ENCODE data around the gene NMT1. TPM values are rescaled to one million over a fixed set of nuclear protein-coding genes. Genes with fewer than 3 reads are reported as not detected.

NMT1 gene
- total RNA-seq, 4 donors from 2014 or later, result 60.7 to 127 (median 71.5) TPM

- no peaks in the 10 kb centered on the region for H3K27me3 ChIP-seq
- intact Hi-C loops (cut with DNase I; ENCODE audit: low total_unique reads), result loop anchor here (2.0 to 5.0 kb wide), 3 partner anchors 36 to 177 kb away; partner anchors contain the start of genes DCAKD and NMT1
- H3K27ac ChIP-seq, result peak overlapping the region; percentile 18 to 97 (median 80)
- in situ Hi-C loops (cut with MboI; ENCODE audit: low sequenced_read_pairs in 4 of 4), result loop anchor here in 1 of 4 donors (5.0 kb wide), 1 partner anchor 181 kb away; the partner anchor contains the start of gene GFAP
- ATAC-seq (no peak), DNase-seq (no peak)
- H3K4me3 ChIP-seq, result no peak overlapping the region
- H3K36me3 ChIP-seq, result peaks cover 0 to 81% of the 10 kb centered on the region in 2 donors
- H3K9me3 ChIP-seq, result no peaks in the 10 kb centered on the region
- H3K4me1 ChIP-seq, result peaks cover 41 to 60% of the 10 kb centered on the region in 2 donors
- TF ChIP-seq CTCF (IDR thresholded peaks at IDR 0.05 in 4 of 5, conservative IDR thresholded peaks at IDR 0.05 in 1 of 5), result no peak
These were observed 37.2 kb downstream of the NMT1 start for GRCh38 chr17:45098081-45098868.

GRCh38 chr17:45098869-45099616 lies 37.9 kb downstream of the NMT1 start:
- Histone ChIP-seq H3K27ac (peak overlapping the region; percentile 18 to 97 (median 80)), H3K4me3 (no peak overlapping the region), H3K27me3 (no peaks in the 10 kb centered on the region), H3K9me3 (no peaks in the 10 kb centered on the region), H3K36me3 (peaks cover 0 to 85% of the 10 kb centered on the region in 2 donors), H3K4me1 (peaks cover 41 to 60% of the 10 kb centered on the region in 2 donors)
- ATAC-seq (peak; percentile 79 to 83), DNase-seq (peak; percentile 80 to 89)
- in situ Hi-C loops (cut with MboI; ENCODE audit: low sequenced_read_pairs in 4 of 4), result loop anchor here in 1 of 4 donors (5.0 kb wide), 1 partner anchor 182 kb away; the partner anchor contains the start of gene GFAP
- intact Hi-C loops (cut with DNase I; ENCODE audit: low total_unique reads), result loop anchor here (1.0 to 5.0 kb wide), 4 partner anchors 37 to 178 kb away; partner anchors contain the start of genes DCAKD and NMT1
- TF ChIP-seq POLR2A (IDR thresholded peaks at IDR 0.05), result no peak
- TF ChIP-seq CTCF (IDR thresholded peaks at IDR 0.05 in 4 of 5, conservative IDR thresholded peaks at IDR 0.05 in 1 of 5), result peak; percentile 88 to 94 (median 91)

- H3K36me3 ChIP-seq, result peaks cover 0 to 85% of the 10 kb centered on the region in 2 donors
- no peaks in the 10 kb centered on the region for H3K9me3 ChIP-seq
- intact Hi-C loops (cut with DNase I; ENCODE audit: low total_unique reads), result no loop called here
- ATAC-seq, result no peak
- peaks cover 49 to 72% of the 10 kb centered on the region in 2 donors for H3K4me1 ChIP-seq
- H3K27me3 ChIP-seq, result no peaks in the 10 kb centered on the region
- in situ Hi-C loops (cut with MboI; ENCODE audit: low sequenced_read_pairs in 4 of 4), result loop anchor here in 2 of 4 donors (10.0 to 25.0 kb wide), 2 partner anchors 177 to 189 kb away; partner anchors contain the start of gene GFAP (in 1 of the 2)
- no peak overlapping the region for H3K4me3 ChIP-seq
- H3K27ac ChIP-seq, result peak overlapping the region in 3 of 4 donors; percentile 59 to 96 (median 88)
- TF ChIP-seq POLR2A (IDR thresholded peaks at IDR 0.05), result no peak
- TF ChIP-seq CTCF (IDR thresholded peaks at IDR 0.05 in 4 of 5, conservative IDR thresholded peaks at IDR 0.05 in 1 of 5), result no peak
- DNase-seq, result no peak
These were observed 40.4 kb downstream of the NMT1 start for GRCh38 chr17:45101546-45101882.

- Histone ChIP-seq H3K27me3 (no peaks in the 10 kb centered on the region), H3K27ac (peak overlapping the region; percentile 16 to 96 (median 74)), H3K4me1 (peaks cover 55 to 76% of the 10 kb centered on the region in 2 donors), H3K4me3 (no peak overlapping the region), H3K36me3 (peaks cover 0 to 84% of the 10 kb centered on the region in 2 donors), H3K9me3 (no peaks in the 10 kb centered on the region)
- DNase-seq (no peak), ATAC-seq (no peak)
- TF ChIP-seq POLR2A (IDR thresholded peaks at IDR 0.05), result no peak
- no peak for TF ChIP-seq CTCF (IDR thresholded peaks at IDR 0.05 in 4 of 5, conservative IDR thresholded peaks at IDR 0.05 in 1 of 5)
- intact Hi-C loops (cut with DNase I; ENCODE audit: low total_unique reads) (no loop called here), in situ Hi-C loops (cut with MboI; ENCODE audit: low sequenced_read_pairs in 4 of 4) (loop anchor here in 2 of 4 donors (10.0 to 25.0 kb wide), 2 partner anchors 177 to 190 kb away; partner anchors contain the start of gene GFAP (in 1 of the 2))
These were observed 41.0 kb downstream of the NMT1 start for GRCh38 chr17:45101883-45102811.

Data from gastrocnemius medialis (tissue), 4 donors.